Astrocyte of the spinal cord (primary cell): ENCODE results near the gene ZNF497.
A peak's percentile ranks its signal among the peaks of the same experiment; 100 is the strongest.

ENCODE experiments used
- DNase-seq: peaks from one replicate; pipeline ENCODE4 v3.0.0; 2011; ENCODE audit warnings: low read depth, low spot score
- H3K4me3 ChIP-seq: 2 replicates; pipeline ENCODE4 v1.5.1; 2011; ENCODE audit warnings: low read depth, mild to moderate bottlenecking, low read length, moderate library complexity
- in situ Hi-C: cut with HindIII; loops from 2 replicates; pipeline ENCODE4 v1.10.0; 2017; ENCODE audit warnings: low sequenced_read_pairs
- TF ChIP-seq, protein P1 (sequence below): IDR thresholded peaks from 2 replicates; pipeline ENCODE4 v1.5.1; 2012; ENCODE audit warnings: low read depth, mild to moderate bottlenecking, low read length, inconsistent platforms

ZNF497 gene

DNA sequence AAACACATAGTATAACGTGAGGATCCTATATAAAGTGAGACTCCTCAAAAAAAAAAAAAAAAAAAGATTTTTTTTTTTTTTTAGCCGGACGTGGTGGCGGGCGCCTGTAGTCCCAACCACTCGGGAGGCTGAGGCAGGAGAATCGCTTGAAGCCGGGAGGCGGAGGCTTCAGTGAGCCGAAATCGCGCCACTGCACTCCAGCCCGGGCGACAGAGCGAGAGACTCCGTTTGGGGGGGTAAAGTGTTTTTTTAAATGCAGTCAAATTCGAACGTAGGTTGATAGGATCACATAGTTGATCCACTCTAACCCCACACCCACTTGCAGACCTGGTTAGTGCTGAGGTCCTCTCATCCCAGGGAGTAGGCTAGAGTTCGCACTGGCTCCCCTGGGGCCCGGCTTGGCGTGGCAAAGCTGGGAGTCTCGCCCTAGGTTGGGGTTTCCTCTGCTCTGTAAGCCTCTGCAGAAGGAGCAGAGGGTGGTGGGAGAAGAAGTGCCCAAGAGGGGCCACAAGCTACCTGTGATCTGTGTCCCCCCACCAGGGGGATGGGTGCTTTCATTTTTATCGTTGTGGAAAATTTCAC lies 39.4 kb upstream of the ZNF497 start:
- TF ChIP-seq, protein P1, sequence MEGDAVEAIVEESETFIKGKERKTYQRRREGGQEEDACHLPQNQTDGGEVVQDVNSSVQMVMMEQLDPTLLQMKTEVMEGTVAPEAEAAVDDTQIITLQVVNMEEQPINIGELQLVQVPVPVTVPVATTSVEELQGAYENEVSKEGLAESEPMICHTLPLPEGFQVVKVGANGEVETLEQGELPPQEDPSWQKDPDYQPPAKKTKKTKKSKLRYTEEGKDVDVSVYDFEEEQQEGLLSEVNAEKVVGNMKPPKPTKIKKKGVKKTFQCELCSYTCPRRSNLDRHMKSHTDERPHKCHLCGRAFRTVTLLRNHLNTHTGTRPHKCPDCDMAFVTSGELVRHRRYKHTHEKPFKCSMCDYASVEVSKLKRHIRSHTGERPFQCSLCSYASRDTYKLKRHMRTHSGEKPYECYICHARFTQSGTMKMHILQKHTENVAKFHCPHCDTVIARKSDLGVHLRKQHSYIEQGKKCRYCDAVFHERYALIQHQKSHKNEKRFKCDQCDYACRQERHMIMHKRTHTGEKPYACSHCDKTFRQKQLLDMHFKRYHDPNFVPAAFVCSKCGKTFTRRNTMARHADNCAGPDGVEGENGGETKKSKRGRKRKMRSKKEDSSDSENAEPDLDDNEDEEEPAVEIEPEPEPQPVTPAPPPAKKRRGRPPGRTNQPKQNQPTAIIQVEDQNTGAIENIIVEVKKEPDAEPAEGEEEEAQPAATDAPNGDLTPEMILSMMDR = no peak
- H3K4me3 ChIP-seq = peak overlapping the region; percentile 69
- DNase-seq = no peak
- in situ Hi-C loops = no loop called here

DNA sequence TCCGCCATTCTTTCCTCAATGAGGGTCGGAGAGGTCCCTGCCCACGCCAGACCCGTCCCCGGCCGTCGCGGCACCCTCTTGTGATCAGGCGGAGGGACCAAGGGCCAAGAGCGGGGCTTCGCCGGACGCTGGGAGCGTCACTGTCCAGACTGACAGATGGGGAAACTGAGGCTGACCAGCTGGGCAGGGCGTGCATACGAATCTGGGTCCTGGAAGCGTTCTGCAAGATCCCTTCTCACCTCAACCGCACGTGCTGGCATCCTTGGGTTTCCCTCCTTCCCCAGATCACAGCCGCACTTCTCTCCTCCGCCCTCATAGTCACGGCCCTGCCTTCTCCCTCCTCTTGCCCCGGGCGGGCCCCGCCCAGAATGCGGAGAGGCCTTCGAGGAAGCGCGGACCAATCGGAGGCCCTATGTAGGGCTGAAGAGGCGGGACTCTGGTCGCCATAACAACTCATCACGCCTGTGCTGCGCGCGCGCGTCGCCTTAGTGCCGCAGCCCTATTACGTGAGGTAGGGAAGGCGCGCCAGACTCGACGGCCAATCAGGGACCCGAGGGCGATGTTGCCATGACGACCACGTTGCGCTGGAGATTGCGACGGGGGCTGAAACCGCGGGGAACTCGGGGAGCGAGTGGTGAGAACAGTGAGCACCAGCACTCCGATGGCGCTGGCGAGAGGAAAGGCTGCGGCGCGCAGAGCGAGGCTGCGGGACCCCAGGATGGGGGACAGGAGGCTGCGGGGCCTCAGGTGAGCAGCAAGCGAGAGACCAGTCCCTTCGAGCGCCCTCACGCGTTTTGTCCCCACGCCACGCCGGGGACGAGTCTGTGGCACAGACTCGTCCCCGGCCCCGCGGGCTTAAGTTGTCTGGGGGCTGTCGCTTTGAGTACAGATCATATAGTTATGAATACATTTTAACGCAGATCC lies 38.6 kb upstream of the ZNF497 start:
- in situ Hi-C loops = no loop called here

DNA sequence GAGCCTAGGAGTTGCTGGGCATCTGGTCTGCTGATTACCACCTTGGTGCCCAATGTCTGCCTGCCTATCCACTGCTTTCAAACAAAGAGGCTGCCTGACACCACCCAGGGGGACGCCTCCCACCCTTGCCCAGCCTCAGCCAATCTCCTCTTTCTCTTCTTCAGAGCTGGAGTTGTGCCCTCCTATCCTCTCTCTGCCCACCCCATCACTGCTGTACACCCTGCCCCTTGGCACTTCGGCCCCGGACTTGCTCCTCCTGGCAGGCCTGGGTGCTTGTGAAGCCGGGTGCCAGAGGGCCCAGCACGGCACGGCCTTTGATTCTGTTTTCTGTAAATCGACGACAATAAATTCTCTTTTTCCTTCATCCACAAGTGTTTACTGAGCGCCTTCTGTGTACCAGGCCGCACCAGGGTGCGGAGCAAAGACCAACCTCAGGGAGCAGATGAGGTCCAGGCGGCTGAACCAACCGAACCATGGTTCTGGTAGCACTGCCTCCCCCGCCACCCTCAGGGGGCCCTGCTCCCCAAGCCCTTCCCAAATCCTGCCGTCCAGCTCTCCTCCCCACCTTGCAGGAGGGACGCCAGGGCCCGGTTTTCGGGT lies 37.9 kb upstream of the ZNF497 start:
- no peak for DNase-seq
- TF ChIP-seq, protein P1 = no peak
- in situ Hi-C loops = no loop called here
- H3K4me3 ChIP-seq = peak overlapping the region; percentile 63

More for the DNA sequence above, 38.6 kb upstream of the ZNF497 start:
- peak overlapping the region; percentile 69 for H3K4me3 ChIP-seq
- TF ChIP-seq, protein P1 = peak; percentile 2
- peak; percentile 100 for DNase-seq

DNA sequence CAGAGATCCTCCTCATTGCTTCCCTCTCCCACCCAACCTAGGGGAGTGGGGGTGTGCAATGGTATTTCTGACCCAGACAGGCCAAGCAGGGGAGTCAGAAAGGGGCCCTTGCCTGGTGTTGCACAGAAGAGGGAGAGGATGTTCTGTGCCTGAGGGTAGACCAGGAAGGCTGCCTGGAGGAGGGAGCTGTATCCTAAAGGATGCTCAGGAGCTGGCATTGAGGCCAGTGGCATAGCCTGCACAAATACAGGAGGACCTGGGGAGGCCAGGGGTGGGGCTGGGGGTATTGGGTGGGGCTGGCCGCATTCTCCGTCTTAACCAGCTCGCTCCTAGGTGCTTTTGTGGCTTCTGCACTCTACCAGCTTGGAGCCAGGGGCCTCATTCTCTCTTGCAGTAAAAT lies 37.4 kb upstream of the ZNF497 start:
- TF ChIP-seq, protein P1 = no peak
- in situ Hi-C loops = no loop called here
- H3K4me3 ChIP-seq = no peak overlapping the region
- DNase-seq = no peak

DNA sequence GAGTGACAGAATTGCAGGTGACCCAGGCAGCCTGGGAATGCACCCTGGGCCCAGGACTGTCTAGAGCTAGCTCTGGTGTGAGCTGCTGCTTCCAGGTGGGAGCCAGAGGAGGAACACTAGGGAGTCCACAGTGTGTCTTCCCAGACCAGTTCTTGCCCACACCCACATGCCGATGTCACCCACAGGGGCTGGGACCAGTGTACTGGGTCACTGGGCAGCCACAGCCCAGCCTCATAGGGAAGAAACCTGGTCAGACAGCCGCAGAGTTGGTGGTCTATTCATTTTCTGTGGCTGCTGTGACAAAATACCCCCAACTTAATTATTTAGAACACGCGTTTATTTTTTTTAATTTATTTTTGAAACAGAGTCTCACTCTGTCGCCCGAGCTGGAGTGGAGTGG lies 36.0 kb upstream of the ZNF497 start:
- H3K4me3 ChIP-seq = no peak overlapping the region
- no peak for DNase-seq
- TF ChIP-seq, protein P1 = no peak
- in situ Hi-C loops = no loop called here

DNA sequence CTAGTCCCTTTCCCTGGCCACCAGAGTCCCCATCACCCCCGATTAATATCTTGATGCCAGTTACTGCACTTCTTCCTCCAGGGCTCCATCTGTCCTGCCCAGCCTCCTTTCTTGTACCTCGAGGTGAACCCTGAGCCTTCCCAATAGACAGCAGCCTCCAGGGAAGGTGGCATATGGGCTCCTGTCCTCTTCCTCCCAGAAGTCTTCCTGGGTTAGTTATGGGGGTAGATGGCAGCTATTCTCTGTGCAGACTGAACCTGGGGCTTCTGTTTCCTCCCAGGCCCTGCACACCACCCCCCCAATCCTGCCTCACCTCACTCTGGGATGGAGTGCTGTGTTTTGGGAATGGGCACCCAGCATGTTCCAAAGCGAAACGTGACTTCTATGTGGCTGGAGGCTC lies 35.5 kb upstream of the ZNF497 start:
- H3K4me3 ChIP-seq = no peak overlapping the region
- in situ Hi-C loops = no loop called here
- DNase-seq = no peak
- TF ChIP-seq, protein P1 = no peak
